Measurements from ENCODE around the gene DNAH11. TPM values are rescaled to one million over a fixed set of nuclear protein-coding genes. Genes with fewer than 3 reads are reported as not detected.

Gene DNAH11
- total and polyA plus RNA-seq, 2 donors (not counting 1 experiment from before 2014, with no cell fraction given) = 0.33 to 0.34 TPM

DNA sequence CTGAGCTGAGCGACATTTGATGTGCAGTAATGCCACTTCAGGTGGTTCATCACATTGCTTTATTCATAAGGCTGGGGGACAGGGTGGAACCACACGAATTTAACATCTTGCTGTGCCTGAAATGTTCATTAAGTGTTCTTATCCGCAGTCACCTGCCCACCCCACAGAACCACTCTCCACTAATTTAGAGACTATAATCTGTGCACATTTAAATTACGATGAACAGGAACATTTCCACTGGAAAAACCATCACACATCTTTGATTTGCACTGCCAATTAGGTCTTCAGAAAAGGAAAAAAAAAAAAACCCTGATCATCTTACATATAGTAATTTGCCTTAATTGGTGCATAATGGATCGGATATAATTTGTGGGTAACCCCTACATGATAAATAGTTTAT is 400.6 kb downstream of the DNAH11 start:
- Histone ChIP-seq H3K79me2 (ENCODE audit: control insufficient read depth, insufficient read depth, low read length) (peaks cover 10% of the 10 kb centered on the region), H3K4me1 (ENCODE audit: control insufficient read depth, extremely low read depth, insufficient read depth, low read length) (peaks cover 2% of the 10 kb centered on the region), H3K27me3 (ENCODE audit: control insufficient read depth, insufficient read depth, low read length) (no peaks in the 10 kb centered on the region), H2AFZ (ENCODE audit: low read length) (no peak overlapping the region), H3K36me3 (ENCODE audit: control insufficient read depth, insufficient read depth, low read length) (no peaks in the 10 kb centered on the region), H3K4me3 (replicated peaks in 1 of 4; ENCODE audit: control extremely low read depth in 1 of 4, insufficient read depth in 1 of 4, low read depth in 3 of 4, low read length in 4 of 4) (no peak overlapping the region), H3K9me3 (ENCODE audit: control insufficient read depth, insufficient read depth, low read depth, low read length) (no peaks in the 10 kb centered on the region), H3K27ac (ENCODE audit: insufficient read depth, low read length) (no peak overlapping the region), H3K9ac (ENCODE audit: insufficient read depth, low read length) (no peak overlapping the region), H3K4me2 (ENCODE audit: extremely low read depth, insufficient read depth, low read length) (peak overlapping the region; percentile 18), H4K20me1 (ENCODE audit: control insufficient read depth, extremely low read depth, insufficient read depth, low read length) (no peaks in the 10 kb centered on the region)
- DNase-seq (ENCODE audit: low read depth in 2 of 2) = no peak
- TF ChIP-seq, protein P1, sequence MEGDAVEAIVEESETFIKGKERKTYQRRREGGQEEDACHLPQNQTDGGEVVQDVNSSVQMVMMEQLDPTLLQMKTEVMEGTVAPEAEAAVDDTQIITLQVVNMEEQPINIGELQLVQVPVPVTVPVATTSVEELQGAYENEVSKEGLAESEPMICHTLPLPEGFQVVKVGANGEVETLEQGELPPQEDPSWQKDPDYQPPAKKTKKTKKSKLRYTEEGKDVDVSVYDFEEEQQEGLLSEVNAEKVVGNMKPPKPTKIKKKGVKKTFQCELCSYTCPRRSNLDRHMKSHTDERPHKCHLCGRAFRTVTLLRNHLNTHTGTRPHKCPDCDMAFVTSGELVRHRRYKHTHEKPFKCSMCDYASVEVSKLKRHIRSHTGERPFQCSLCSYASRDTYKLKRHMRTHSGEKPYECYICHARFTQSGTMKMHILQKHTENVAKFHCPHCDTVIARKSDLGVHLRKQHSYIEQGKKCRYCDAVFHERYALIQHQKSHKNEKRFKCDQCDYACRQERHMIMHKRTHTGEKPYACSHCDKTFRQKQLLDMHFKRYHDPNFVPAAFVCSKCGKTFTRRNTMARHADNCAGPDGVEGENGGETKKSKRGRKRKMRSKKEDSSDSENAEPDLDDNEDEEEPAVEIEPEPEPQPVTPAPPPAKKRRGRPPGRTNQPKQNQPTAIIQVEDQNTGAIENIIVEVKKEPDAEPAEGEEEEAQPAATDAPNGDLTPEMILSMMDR (conservative IDR thresholded peaks at IDR 0.05 in 1 of 2, IDR thresholded peaks at IDR 0.05 in 1 of 2; ENCODE audit: low read depth in 1 of 2, low read length in 2 of 2) = no peak
- no peak for TF ChIP-seq EZH2 (IDR thresholded peaks at IDR 0.05; ENCODE audit: low read length, missing control alignments)

DNA sequence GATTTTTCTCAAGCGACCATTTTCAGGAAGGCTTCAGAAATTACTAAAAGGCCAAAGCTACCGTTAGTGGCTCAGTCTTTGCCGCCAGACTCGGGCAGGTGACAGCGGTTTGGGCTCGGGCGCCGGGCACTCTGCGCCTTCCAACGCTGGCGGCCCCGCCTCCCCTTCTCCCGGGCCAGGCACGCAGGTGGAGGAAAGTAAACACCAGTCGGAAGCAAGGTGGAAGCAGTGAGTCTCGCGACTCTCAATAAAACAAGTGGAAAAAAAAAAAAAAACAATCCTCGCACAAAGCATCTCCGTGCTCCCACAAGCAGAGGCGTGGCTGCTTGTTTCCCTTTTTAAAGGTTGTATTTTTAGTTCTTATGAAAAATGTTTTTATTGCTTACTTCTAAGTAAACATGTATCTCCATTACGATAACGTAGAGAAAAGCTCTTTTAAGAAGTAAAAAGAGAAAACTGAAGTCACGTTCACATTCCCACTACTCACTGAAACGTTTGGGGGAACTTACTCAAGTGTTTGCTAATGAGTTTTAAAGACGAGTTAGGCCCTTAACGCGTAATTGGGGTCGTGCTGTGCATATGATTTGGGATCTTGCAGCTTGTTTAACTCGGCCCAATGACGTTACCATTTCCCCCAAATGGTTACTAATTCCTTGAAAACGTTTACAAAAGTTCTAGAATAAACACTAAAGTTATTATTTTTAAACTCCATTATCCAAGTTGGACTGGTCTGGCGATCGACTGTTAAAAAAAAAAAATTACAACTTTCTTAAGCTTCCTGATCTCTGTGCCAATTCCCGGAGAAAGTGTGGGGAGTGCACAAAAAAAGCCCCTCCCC is 402.0 kb downstream of the DNAH11 start:
- H2AFZ ChIP-seq (ENCODE audit: low read length) = peak overlapping the region; percentile 95
- DNase-seq (ENCODE audit: low read depth in 2 of 2) = peak; percentile 17 to 58
- peak overlapping the region; percentile 55 for H3K4me2 ChIP-seq (ENCODE audit: extremely low read depth, insufficient read depth, low read length)
- peaks cover 10% of the 10 kb centered on the region for H3K79me2 ChIP-seq (ENCODE audit: control insufficient read depth, insufficient read depth, low read length)
- no peak for TF ChIP-seq EZH2 (IDR thresholded peaks at IDR 0.05; ENCODE audit: low read length, missing control alignments)
- TF ChIP-seq, protein P1 (conservative IDR thresholded peaks at IDR 0.05 in 1 of 2, IDR thresholded peaks at IDR 0.05 in 1 of 2; ENCODE audit: low read depth in 1 of 2, low read length in 2 of 2) = no peak
- no peaks in the 10 kb centered on the region for H3K36me3 ChIP-seq (ENCODE audit: control insufficient read depth, insufficient read depth, low read length)
- peaks cover 2% of the 10 kb centered on the region for H3K4me1 ChIP-seq (ENCODE audit: control insufficient read depth, extremely low read depth, insufficient read depth, low read length)
- no peaks in the 10 kb centered on the region for H3K9me3 ChIP-seq (ENCODE audit: control insufficient read depth, insufficient read depth, low read depth, low read length)
- H4K20me1 ChIP-seq (ENCODE audit: control insufficient read depth, extremely low read depth, insufficient read depth, low read length) = no peaks in the 10 kb centered on the region
- H3K9ac ChIP-seq (ENCODE audit: insufficient read depth, low read length) = peak overlapping the region; percentile 96
- H3K27me3 ChIP-seq (ENCODE audit: control insufficient read depth, insufficient read depth, low read length) = no peaks in the 10 kb centered on the region
- peak overlapping the region; percentile 92 for H3K27ac ChIP-seq (ENCODE audit: insufficient read depth, low read length)
- H3K4me3 ChIP-seq (replicated peaks in 1 of 4; ENCODE audit: control extremely low read depth in 1 of 4, insufficient read depth in 1 of 4, low read depth in 3 of 4, low read length in 4 of 4) = peak overlapping the region; percentile 77 to 86 (median 83)

DNA sequence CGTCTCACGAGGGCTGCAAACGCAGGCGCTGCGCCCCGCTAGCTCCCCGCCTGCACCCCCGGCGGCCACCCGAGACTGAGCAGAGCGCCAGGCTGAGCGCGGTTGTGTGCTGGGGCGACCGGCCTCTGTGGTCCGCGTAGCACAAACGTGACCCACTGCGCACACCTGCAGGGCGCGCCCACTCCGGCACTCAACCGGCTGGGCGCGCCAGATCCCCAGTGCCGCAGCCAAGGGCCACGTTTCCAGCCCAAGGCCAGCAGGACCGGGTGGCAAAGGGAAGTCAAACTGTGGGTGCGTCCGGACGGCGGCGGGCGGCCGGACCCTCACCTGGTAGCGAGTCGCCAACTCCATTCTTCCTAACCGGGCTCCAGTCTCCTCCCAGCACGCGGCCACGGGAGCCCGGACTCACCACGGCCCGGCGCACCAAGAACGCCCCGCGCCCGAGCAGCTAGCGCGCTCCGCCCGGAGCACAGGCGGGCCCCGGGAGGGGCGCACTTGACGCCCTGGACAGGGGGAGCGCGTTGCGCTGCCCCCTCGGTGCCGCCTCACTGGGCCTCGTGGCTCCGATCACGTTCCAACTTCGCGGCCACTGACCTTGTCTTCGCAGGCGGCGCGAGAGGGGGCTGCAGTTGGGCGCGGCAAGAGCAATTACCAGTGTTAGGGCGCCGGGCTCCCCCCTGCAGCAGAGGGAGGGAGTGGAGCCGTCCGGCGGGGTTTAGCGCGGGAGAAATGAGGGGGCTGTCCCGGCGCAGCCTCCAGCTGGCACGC is 402.8 kb downstream of the DNAH11 start, which contains the start of gene CDCA7L:
TSS of gene CDCA7L (minus strand) at position 446 of the 768 bp plus-strand sequence. CDS start at position 351, 95 bp downstream.
- peak within 1 kb of the TSS; percentile 77 to 86 (median 83) for H3K4me3 ChIP-seq (replicated peaks in 1 of 4; ENCODE audit: control extremely low read depth in 1 of 4, insufficient read depth in 1 of 4, low read depth in 3 of 4, low read length in 4 of 4)
- H2AFZ ChIP-seq (ENCODE audit: low read length) = peak within 1 kb of the TSS; percentile 95
- H4K20me1 ChIP-seq (ENCODE audit: control insufficient read depth, extremely low read depth, insufficient read depth, low read length) = no peaks in the 10 kb centered on the region
- H3K4me1 ChIP-seq (ENCODE audit: control insufficient read depth, extremely low read depth, insufficient read depth, low read length) = peaks cover 2% of the 10 kb centered on the region
- peak within 1 kb of the TSS; percentile 96 for H3K9ac ChIP-seq (ENCODE audit: insufficient read depth, low read length)
- H3K27ac ChIP-seq (ENCODE audit: insufficient read depth, low read length) = peak within 1 kb of the TSS; percentile 92
- no peaks in the 10 kb centered on the region for H3K27me3 ChIP-seq (ENCODE audit: control insufficient read depth, insufficient read depth, low read length)
- TF ChIP-seq, protein P1 (conservative IDR thresholded peaks at IDR 0.05 in 1 of 2, IDR thresholded peaks at IDR 0.05 in 1 of 2; ENCODE audit: low read depth in 1 of 2, low read length in 2 of 2) = no peak
- no peak for TF ChIP-seq EZH2 (IDR thresholded peaks at IDR 0.05; ENCODE audit: low read length, missing control alignments)
- H3K79me2 ChIP-seq (ENCODE audit: control insufficient read depth, insufficient read depth, low read length) = peaks cover 7% of the 10 kb centered on the region
- peak within 1 kb of the TSS; percentile 55 for H3K4me2 ChIP-seq (ENCODE audit: extremely low read depth, insufficient read depth, low read length)
- H3K9me3 ChIP-seq (ENCODE audit: control insufficient read depth, insufficient read depth, low read depth, low read length) = no peaks in the 10 kb centered on the region
- peak; percentile 74 to 77 for DNase-seq (ENCODE audit: low read depth in 2 of 2)
- no peaks in the 10 kb centered on the region for H3K36me3 ChIP-seq (ENCODE audit: control insufficient read depth, insufficient read depth, low read length)

Data from fibroblast of lung (primary cell).